Activated naive CD8-positive, alpha-beta T cell treated with anti-CD3 and anti-CD28 coated beads for 36 hours (primary cell): ENCODE measurements around the gene MXD3. TPM values are rescaled to one million over a fixed set of nuclear protein-coding genes. Genes with fewer than 3 reads are reported as not detected.
"Not testable (repeated sequence)": the region's sequence is repeated elsewhere in the genome, so short reads cannot be mapped to it uniquely, and the experiment has no call there.

Source experiments
- DNase-seq: peaks from one replicate; pipeline ENCODE4 v3.0.0; 2021
- H3K27ac Mint-ChIP-seq: one replicate; pipeline ENCODE4 v1.8.0; 2022; ENCODE audit warnings: mild to moderate bottlenecking, moderate library complexity, mixed read lengths
- H3K27me3 Mint-ChIP-seq: one replicate; pipeline ENCODE4 v1.8.0; 2022; ENCODE audit warnings: mild to moderate bottlenecking, mixed read lengths
- H3K36me3 Mint-ChIP-seq: one replicate; pipeline ENCODE4 v1.8.0; 2021; ENCODE audit warnings: mild to moderate bottlenecking, mixed read lengths
- H3K4me1 Mint-ChIP-seq: one replicate; pipeline ENCODE4 v1.8.0; 2021; ENCODE audit warnings: mixed read lengths
- H3K4me3 Mint-ChIP-seq: one replicate; pipeline ENCODE4 v1.8.0; 2022; ENCODE audit warnings: mild to moderate bottlenecking, moderate library complexity, mixed read lengths
- H3K9me3 Mint-ChIP-seq: one replicate; pipeline ENCODE4 v1.8.0; 2022; ENCODE audit warnings: mixed read lengths
- total RNA-seq, 2 experiments: library from RNA; stranded (reverse); gene quantifications; one replicate each; pipeline ENCODE4 v1.2.3, GENCODE V29; 2021

MXD3 gene
- total RNA-seq, 2 experiments from 2014 or later, result 14.7 to 17.3 TPM

DNA sequence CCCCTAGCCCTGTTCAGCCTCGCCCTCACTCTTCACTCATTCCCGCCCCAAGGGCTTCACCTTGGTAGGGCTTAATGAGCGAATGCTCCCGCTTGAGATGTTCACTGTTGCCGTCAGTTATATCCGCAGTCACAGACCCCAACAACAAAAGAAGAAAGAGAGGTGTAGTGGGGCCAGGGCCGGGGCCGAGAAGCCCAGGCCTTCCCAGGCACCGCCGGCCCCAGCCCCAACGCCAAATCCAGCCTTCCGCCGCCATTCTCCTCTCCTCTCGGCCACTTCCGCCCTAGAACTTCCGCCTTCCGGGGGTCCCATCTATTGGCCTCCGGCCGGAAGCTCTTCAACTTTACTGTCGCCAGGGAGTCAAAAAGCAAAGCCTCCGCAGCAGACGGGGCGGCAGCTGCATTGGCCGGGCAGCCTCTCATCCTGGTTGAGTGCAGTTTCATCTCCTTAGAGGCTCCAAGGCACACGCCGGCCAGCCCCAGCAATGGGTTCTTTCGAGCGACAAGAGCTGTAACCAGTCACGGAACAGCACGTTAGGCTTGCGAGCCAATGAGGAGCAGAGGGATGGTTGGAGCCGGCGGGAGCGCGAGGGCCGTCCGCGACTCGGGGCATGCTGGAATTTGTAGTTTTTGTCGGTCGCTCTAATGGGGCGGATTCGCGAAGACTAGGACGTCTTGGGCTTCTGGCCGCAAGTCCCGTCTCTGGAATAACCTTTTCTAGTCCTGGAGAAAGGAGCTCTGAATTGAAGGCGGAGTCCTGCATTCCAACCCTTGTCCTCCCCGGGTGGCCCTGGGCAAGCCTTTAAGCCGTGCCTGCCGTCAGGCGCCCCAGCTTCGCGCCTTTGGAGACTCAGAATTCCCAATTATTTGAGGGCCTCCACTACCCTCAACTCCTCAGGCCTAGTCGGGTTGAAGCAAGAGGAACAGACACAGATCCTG is 40.0 kb upstream of the MXD3 start, which contains the start of gene LMAN2:
Gene LMAN2, minus strand, starts transcription at position 277 of the 938 bp plus-strand sequence. Its CDS starts 21 bp downstream, at position 256.
- Mint-ChIP-seq H3K36me3 (peaks cover 14% of the 10 kb centered on the region), H3K4me1 (peaks cover 48% of the 10 kb centered on the region)

GRCh38 chr5:177350776-177351391 is 39.2 kb upstream of the MXD3 start:
- H3K27ac Mint-ChIP-seq, result peak overlapping the region; percentile 100
- no peak for DNase-seq
- peak overlapping the region; percentile 97 for H3K4me3 Mint-ChIP-seq

More for the DNA sequence above, 40.0 kb upstream of the MXD3 start, which contains the start of gene LMAN2:
- peaks cover 10% of the 10 kb centered on the region for H3K9me3 Mint-ChIP-seq
- peak within 1 kb of the TSS; percentile 100 for H3K27ac Mint-ChIP-seq
- no peaks in the 10 kb centered on the region for H3K27me3 Mint-ChIP-seq
- DNase-seq, result peak; percentile 93
- H3K4me3 Mint-ChIP-seq, result peak within 1 kb of the TSS; percentile 97

DNA sequence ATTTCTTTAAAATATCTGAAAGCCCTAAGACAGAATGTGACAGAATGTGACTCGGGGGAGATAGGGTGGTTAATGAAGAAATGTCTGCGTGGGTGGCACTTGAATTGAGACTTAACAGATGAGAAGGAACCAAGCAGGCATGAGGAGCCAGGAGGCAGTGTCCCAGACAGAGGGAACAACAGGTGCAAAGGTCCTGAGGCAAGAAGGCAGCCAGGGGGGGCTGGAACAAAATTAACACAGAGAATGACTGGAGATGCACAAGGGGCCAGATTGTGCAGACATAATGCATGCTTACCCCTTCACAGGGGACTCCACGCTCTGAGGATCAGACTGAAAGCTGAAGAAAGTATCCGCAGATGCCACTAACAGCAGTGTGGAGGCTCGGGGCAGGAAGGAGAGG is 38.1 kb upstream of the MXD3 start:
- peak overlapping the region; percentile 73 for H3K27ac Mint-ChIP-seq
- peak overlapping the region; percentile 97 for H3K4me3 Mint-ChIP-seq
- H3K27me3 Mint-ChIP-seq, result no peaks in the 10 kb centered on the region
- DNase-seq, result no peak
- peaks cover 3% of the 10 kb centered on the region for H3K9me3 Mint-ChIP-seq
- H3K36me3 Mint-ChIP-seq, result peaks cover 5% of the 10 kb centered on the region
- H3K4me1 Mint-ChIP-seq, result peaks cover 33% of the 10 kb centered on the region

More at GRCh38 chr5:177350776-177351391, 39.2 kb upstream of the MXD3 start:
- no peaks in the 10 kb centered on the region for H3K27me3 Mint-ChIP-seq
- H3K36me3 Mint-ChIP-seq, result peaks cover 13% of the 10 kb centered on the region
- H3K9me3 Mint-ChIP-seq, result peaks cover 10% of the 10 kb centered on the region
- H3K4me1 Mint-ChIP-seq, result peaks cover 41% of the 10 kb centered on the region

DNA sequence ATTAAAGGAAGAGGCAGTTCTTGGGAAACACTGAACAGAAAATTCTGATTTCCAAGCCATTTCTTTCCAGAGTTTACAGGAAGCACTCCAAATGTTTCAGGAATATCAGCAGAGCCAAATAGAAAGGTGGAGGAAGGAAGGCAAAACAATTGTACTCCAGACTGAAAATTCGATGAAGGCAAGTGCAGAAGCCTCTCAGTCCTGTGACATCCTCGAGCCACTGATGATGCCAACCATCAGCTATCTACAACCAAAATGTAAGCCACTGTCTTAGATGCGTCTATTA is 37.6 kb upstream of the MXD3 start:
- peak overlapping the region; percentile 11 for H3K27ac Mint-ChIP-seq
- H3K4me3 Mint-ChIP-seq, result peak overlapping the region; percentile 97
- no peaks in the 10 kb centered on the region for H3K27me3 Mint-ChIP-seq

GRCh38 chr5:177347699-177348098 is 36.0 kb upstream of the MXD3 start:
- Mint-ChIP-seq H3K9me3 (no peaks in the 10 kb centered on the region), H3K27me3 (no peaks in the 10 kb centered on the region), H3K27ac (no peak overlapping the region), H3K4me1 (peaks cover 36% of the 10 kb centered on the region), H3K4me3 (no peak overlapping the region), H3K36me3 (peaks cover 10% of the 10 kb centered on the region)
- DNase-seq, result no peak

More for the DNA sequence above, 37.6 kb upstream of the MXD3 start:
- Mint-ChIP-seq H3K4me1 (peaks cover 31% of the 10 kb centered on the region), H3K9me3 (no peaks in the 10 kb centered on the region), H3K36me3 (peaks cover 5% of the 10 kb centered on the region)
- no peak for DNase-seq

DNA sequence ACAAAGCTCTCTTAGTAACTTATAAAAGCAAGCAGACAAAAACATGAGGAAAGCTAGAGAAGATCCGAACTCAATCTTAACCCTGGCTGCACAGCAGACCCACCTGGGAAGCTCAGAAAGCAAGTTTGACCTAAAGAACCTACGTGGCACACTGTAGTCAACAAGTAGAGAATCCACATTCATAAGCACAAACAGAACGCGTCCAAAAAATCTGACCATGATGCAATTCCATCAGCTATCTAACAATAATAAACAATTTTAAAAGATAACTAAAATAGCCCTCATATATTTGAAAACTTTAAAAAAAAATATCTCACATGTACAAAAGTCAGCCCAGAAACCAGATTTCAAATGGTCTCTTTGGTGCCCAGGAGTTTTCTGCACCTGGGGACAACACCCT is 35.1 kb upstream of the MXD3 start:
- Mint-ChIP-seq H3K36me3 (peaks cover 11% of the 10 kb centered on the region), H3K27ac (peak overlapping the region; percentile 61), H3K27me3 (no peaks in the 10 kb centered on the region), H3K4me1 (peaks cover 32% of the 10 kb centered on the region), H3K9me3 (no peaks in the 10 kb centered on the region), H3K4me3 (no peak overlapping the region)
- no peak for DNase-seq

GRCh38 chr5:177344891-177345290 is 33.2 kb upstream of the MXD3 start:
- no peak overlapping the region for H3K27ac Mint-ChIP-seq
- H3K36me3 Mint-ChIP-seq, result peaks cover 22% of the 10 kb centered on the region
- H3K27me3 Mint-ChIP-seq, result no peaks in the 10 kb centered on the region
- no peak overlapping the region for H3K4me3 Mint-ChIP-seq
- peaks cover 26% of the 10 kb centered on the region for H3K4me1 Mint-ChIP-seq
- H3K9me3 Mint-ChIP-seq, result no peaks in the 10 kb centered on the region
- DNase-seq, result no peak

DNA sequence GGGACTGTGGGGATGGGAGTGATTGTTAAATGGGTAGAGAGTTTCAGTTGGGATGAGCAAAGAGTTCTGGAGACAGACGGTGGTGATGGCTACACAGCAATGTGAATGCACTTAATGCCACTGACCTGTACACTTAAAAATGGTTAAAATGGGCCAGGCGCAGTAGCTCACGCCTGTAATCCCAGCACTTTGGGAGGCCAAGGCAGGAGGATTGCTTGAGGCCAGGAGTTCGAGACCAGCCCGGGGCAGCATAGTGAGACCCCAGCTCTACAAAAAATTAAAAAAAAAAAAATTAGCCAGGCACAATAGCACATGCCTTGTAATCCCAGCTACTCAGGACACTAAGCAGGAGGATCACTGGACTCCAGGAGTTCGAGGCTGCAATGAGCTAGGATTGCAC is 32.1 kb upstream of the MXD3 start:
- H3K36me3 Mint-ChIP-seq, result peaks cover 25% of the 10 kb centered on the region
- H3K27me3 Mint-ChIP-seq, result no peaks in the 10 kb centered on the region
- H3K27ac Mint-ChIP-seq, result no peak overlapping the region
- peaks cover 19% of the 10 kb centered on the region for H3K4me1 Mint-ChIP-seq
- H3K4me3 Mint-ChIP-seq, result no peak overlapping the region
- DNase-seq, result no peak
- H3K9me3 Mint-ChIP-seq, result no peaks in the 10 kb centered on the region

DNA sequence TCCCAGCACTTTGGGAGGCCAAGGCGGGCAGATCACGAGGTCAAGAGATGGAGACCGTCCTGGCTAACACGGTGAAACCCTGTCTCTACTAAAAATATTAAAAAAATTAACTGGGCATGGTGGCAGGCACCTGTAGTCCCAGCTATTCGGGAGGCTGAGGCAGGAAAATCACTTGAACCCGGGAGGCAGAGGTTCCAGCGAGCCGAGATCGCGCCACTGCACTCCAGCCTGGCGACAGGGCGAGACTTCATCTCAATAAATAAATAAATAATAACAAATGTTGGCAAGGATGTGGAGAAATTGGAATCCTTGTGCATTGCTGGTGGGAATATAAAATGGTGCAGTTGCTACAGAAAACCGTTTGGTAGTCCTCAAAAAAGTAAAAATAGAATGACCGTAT is 31.3 kb upstream of the MXD3 start:
- H3K4me1 Mint-ChIP-seq, result peaks cover 19% of the 10 kb centered on the region
- H3K27ac Mint-ChIP-seq, H3K9me3 Mint-ChIP-seq, DNase-seq, H3K4me3 Mint-ChIP-seq, H3K27me3 Mint-ChIP-seq: not testable (repeated sequence)
- peaks cover 25% of the 10 kb centered on the region for H3K36me3 Mint-ChIP-seq

DNA sequence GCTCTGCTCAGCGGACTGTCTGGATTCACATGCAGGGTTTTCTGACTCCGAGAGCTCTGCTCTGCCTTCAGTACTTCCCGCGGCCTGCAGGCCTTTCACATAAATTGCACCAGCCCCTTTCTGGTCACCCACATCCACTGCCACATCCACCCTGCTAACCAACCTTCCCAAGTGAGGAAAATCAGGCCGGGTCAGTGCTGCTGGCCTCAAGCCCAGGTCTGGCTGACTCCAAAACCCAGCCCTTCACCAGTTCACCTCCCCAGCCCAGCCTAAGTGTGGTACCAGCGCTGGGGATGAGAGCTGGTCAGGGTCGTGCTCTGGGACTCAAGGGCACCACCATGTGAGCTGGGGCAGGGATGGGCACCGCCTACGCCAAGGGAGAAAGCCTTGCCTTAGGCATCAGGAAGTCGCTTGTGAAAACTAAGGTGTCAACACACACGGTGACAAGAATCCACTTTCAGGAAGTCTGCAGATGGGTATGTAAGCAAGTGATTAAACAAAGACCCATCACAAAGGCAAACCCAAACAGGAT is 27.5 kb upstream of the MXD3 start:
- Mint-ChIP-seq H3K4me1 (peaks cover 9% of the 10 kb centered on the region), H3K9me3 (no peaks in the 10 kb centered on the region), H3K27ac (no peak overlapping the region), H3K27me3 (no peaks in the 10 kb centered on the region), H3K36me3 (peaks cover 34% of the 10 kb centered on the region), H3K4me3 (no peak overlapping the region)
- no peak for DNase-seq

DNA sequence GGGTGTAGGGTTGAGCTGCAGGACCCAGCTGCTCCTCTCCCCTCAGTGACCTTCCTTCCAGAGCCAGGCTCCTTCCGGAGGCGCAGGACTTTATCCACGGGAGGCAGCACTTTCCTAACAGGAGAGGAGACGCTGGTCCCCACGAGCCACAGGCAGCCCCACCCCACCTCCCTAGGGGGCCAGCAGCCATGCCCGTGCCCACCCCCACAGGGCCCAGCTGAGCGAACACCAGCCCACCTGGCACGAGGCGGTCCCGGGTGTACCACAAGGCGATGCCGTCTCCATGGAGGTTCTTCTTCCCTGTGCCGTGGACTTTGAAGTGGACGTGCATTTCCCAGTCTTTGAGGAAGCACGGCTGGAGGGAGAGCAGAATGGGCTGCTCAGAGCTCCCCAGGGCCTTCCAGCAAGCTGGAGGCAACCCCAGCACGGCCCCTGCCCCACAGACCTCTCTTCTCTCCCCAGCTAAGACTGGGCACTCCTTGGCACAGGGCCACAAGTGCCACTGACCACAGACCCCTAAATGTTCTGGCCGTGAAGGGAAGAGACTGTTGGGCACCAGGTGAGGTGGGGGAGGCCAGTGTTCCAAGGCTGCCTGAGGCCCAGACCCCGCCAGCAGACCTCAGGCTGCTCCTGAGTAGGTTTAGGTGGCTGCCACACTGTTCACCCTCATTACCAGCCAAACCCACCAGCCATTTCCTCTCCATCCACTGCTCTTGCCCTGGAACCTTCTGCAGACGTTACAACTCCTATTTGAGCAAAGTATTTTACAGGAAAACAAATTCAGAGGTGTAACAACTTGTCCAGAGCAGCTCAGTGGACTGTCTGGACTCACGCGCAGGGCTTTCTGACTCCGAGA is 26.8 kb upstream of the MXD3 start:
- no peaks in the 10 kb centered on the region for H3K27me3 Mint-ChIP-seq
- no peaks in the 10 kb centered on the region for H3K9me3 Mint-ChIP-seq
- peaks cover 38% of the 10 kb centered on the region for H3K36me3 Mint-ChIP-seq
- peaks cover 6% of the 10 kb centered on the region for H3K4me1 Mint-ChIP-seq
- no peak for DNase-seq
- no peak overlapping the region for H3K4me3 Mint-ChIP-seq
- H3K27ac Mint-ChIP-seq, result no peak overlapping the region

GRCh38 chr5:177336603-177337494 is 25.2 kb upstream of the MXD3 start:
- Mint-ChIP-seq H3K27me3 (no peaks in the 10 kb centered on the region), H3K36me3 (peaks cover 35% of the 10 kb centered on the region), H3K4me3 (no peak overlapping the region), H3K27ac (no peak overlapping the region), H3K9me3 (no peaks in the 10 kb centered on the region), H3K4me1 (peaks cover 4% of the 10 kb centered on the region)
- no peak for DNase-seq

DNA sequence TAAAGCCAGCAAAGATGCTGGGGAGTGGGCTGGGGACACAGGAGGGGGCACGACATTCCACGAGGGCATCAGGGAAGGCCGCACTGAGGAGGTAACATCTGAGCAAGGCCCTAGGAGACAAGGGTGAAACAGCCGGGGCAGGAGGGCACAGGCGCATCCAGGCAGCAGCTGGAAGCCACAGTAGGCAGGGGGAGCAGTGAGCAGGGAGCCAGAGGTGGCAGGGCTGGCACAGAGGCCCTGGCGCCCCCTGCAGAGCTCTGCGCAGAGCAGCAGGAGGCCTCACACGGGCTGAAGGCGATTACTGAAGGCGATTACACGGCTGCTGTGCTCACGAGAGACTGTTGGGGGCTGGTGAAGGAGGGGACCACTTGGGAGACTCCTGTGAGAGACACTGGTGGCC is 24.4 kb upstream of the MXD3 start:
- Mint-ChIP-seq H3K4me3 (no peak overlapping the region), H3K4me1 (peaks cover 2% of the 10 kb centered on the region), H3K27ac (no peak overlapping the region), H3K9me3 (no peaks in the 10 kb centered on the region), H3K36me3 (peaks cover 28% of the 10 kb centered on the region), H3K27me3 (no peaks in the 10 kb centered on the region)
- peak; percentile 46 for DNase-seq

DNA sequence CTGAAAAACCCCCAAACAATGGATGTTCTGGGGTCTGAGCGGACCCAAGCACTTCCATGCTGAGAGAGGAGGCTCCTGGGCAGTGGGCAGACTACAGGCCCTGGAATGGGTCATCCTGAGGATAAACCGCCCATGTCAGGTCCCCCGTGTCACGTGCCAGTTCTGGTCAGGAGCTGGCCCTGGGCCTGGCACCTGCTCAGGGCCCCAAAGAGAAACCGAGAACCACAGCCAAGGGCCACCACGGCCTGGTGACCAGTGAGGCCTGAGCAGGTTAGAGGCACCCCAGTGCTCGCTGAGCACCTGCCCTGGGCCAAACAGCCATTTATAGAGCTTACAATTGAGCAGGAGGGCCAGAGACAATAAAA is 24.0 kb upstream of the MXD3 start:
- no peak for DNase-seq
- Mint-ChIP-seq H3K9me3 (no peaks in the 10 kb centered on the region), H3K4me3 (no peak overlapping the region), H3K27me3 (no peaks in the 10 kb centered on the region), H3K4me1 (peaks cover 2% of the 10 kb centered on the region), H3K36me3 (peaks cover 29% of the 10 kb centered on the region), H3K27ac (no peak overlapping the region)
